ENCODE measurements around the gene PCNA. TPM values are rescaled to one million over a fixed set of nuclear protein-coding genes. Genes with fewer than 3 reads are reported as not detected.
"Not testable (repeated sequence)": the region's sequence is repeated elsewhere in the genome, so short reads cannot be mapped to it uniquely, and the experiment has no call there.

Gene PCNA
- total and polyA plus RNA-seq, 2 of the 4 experiments (the other 2 are of a cell fraction), result 155 to 213 TPM

DNA sequence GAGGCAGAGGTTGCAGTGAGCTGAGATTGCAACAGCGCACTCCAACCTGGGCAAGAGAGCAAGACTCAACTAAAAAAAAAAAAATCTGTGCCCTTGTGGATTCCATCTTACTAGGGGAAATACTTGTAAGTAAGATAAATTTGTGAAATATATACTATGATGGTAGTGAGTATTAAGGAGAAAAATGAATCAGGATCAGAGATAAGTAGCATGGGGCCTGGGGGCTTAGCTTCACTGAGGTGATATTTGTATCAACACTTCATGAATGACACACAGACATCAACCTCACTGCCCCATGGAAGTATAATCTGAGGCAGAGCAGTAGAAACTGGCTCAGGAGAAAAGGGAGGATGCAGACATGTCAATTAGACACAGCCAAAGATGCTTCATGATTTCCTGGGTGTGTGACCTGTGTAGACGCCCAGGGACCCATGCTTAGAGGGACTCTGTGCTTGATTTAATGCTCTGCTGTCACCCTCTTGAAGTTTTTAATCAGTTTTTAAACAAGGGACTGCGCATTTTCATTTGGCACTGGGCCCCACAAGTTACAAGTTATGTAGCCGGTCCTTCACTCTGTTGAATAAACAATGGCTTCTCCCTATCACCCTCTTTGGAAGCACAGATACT is 41.9 kb downstream of the PCNA start:
- TF ChIP-seq BHLHE40 (IDR thresholded peaks at IDR 0.05; ENCODE audit: low read depth, low read length), result no peak
- no peak for TF ChIP-seq POLR2A (IDR thresholded peaks at IDR 0.05; ENCODE audit: low read depth, low read length)
- TF ChIP-seq, protein P1, sequence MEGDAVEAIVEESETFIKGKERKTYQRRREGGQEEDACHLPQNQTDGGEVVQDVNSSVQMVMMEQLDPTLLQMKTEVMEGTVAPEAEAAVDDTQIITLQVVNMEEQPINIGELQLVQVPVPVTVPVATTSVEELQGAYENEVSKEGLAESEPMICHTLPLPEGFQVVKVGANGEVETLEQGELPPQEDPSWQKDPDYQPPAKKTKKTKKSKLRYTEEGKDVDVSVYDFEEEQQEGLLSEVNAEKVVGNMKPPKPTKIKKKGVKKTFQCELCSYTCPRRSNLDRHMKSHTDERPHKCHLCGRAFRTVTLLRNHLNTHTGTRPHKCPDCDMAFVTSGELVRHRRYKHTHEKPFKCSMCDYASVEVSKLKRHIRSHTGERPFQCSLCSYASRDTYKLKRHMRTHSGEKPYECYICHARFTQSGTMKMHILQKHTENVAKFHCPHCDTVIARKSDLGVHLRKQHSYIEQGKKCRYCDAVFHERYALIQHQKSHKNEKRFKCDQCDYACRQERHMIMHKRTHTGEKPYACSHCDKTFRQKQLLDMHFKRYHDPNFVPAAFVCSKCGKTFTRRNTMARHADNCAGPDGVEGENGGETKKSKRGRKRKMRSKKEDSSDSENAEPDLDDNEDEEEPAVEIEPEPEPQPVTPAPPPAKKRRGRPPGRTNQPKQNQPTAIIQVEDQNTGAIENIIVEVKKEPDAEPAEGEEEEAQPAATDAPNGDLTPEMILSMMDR (conservative IDR thresholded peaks at IDR 0.05; ENCODE audit: low read depth, low read length), result no peak
- Histone ChIP-seq H3K4me2 (ENCODE audit: low read depth, low read length) (peak overlapping the region; percentile 75), H2BK120ac (ENCODE audit: low read depth, low read length) (peak overlapping the region; percentile 72), H4K20me1 (ENCODE audit: insufficient read depth, low read length) (no peaks in the 10 kb centered on the region), H3K4me3 (ENCODE audit: insufficient read depth, low read depth, low read length) (peak overlapping the region; percentile 38; the same call in 1 of the 2 replicates), H4K8ac (ENCODE audit: low read depth in 2 of 2, low read length in 2 of 2) (peak overlapping the region; percentile 10 to 74; a peak in 3 of 4 replicates), H3K4ac (ENCODE audit: low read depth, low read length) (peak overlapping the region; percentile 64; the same call in 1 of the 2 replicates), H3K27ac (ENCODE audit: insufficient read depth, low read length) (no peak overlapping the region), H4K91ac (ENCODE audit: insufficient read depth, low read depth, low read length) (peak overlapping the region; percentile 26; the same call in 1 of the 2 replicates), H3K4me1 (ENCODE audit: control insufficient read depth, insufficient read depth, low read length) (peaks cover 10% of the 10 kb centered on the region), H4K5ac (ENCODE audit: low read depth, low read length) (peak overlapping the region; percentile 39), H3K23ac (ENCODE audit: low read depth, low read length) (0 out of 2 replicates have a peak overlapping the region, but pooled peaks have one; percentile 51), H3K36me3 (ENCODE audit: control insufficient read depth, insufficient read depth, low read length) (no peaks in the 10 kb centered on the region), H3K9ac (ENCODE audit: low read depth, low read length) (peak overlapping the region; percentile 63), H3K9me3 (ENCODE audit: control insufficient read depth, insufficient read depth, low read length) (no peaks in the 10 kb centered on the region), H3K27me3 (ENCODE audit: control insufficient read depth, insufficient read depth, low read length) (no peaks in the 10 kb centered on the region), H3K18ac (ENCODE audit: low read depth, low read length) (peak overlapping the region; percentile 20), H2AK5ac (ENCODE audit: low read depth, low read length) (no peak overlapping the region), H3K79me1 (ENCODE audit: low read depth in 1 of 2, low read length in 2 of 2) (no peaks in the 10 kb centered on the region), H3K9me1 (ENCODE audit: insufficient read depth, low read length) (no peaks in the 10 kb centered on the region), H2BK20ac (ENCODE audit: low read depth, low read length) (peak overlapping the region; percentile 27; the same call in 1 of the 2 replicates), H2AFZ (replicated peaks; ENCODE audit: low read length, poor library complexity) (peak overlapping the region; percentile 71), H2AK9ac (replicated peaks; ENCODE audit: low read depth, low read length, poor library complexity) (no peak overlapping the region), H3K56ac (ENCODE audit: extremely low read depth, insufficient read depth, low read length) (no peak overlapping the region), H3K14ac (replicated peaks; ENCODE audit: low read depth, low read length) (peak overlapping the region; percentile 39; the same call in 1 of the 2 replicates), H2BK15ac (ENCODE audit: low read depth, low read length) (0 out of 3 replicates have a peak overlapping the region, but pooled peaks have one; percentile 9), H2BK5ac (ENCODE audit: low read depth, low read length, poor library complexity, severe bottlenecking) (no peak overlapping the region)
- dilution Hi-C loops (cut with HindIII; ENCODE audit: low sequenced_read_pairs, unreplicated experiment) (no loop called here), intact Hi-C loops (cut with micrococcal nuclease) (no loop called here), in situ Hi-C loops (cut with MboI; ENCODE audit: low sequenced_read_pairs) (no loop called here)
- no TSS peak for BruUV-seq (replicated peaks)
- POLR2A ChIA-PET (ENCODE audit: unreplicated experiment), result no interaction called here
- ATAC-seq (ENCODE audit: low read depth), result peak; percentile 10
- 40% methylated on average over 1 of the region's 4 CpGs; no CpG with 5 or more reads in 1 of the 2 experiments for WGBS, 2 experiments (ENCODE audit: extremely low coverage in 2 of 2, insufficient read length in 1 of 2)
- no peak for DNase-seq
- CTCF ChIA-PET, result no interaction called here

DNA sequence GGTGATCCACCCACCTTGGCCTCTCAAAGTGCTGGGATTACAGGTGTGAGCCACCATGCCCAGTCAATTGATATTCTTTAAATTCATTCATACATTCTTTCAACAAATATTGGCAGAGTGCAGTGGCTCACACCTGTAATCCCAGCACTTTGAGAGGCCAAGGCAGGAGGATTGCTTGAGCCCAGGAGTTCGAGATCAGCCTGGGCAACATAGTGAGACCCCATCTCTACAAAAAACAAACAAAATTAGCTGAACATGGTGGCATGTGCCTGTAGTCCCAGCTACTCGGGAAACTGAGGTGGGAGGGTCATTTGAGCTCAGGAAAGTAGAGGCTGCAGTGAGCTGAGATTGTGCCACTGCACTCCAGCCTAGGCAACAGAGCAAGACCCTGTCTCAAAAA is 42.8 kb downstream of the PCNA start:
- dilution Hi-C loops (cut with HindIII; ENCODE audit: low sequenced_read_pairs, unreplicated experiment), result not testable (repeated sequence)

More for the DNA sequence above, 42.8 kb downstream of the PCNA start:
- DNase-seq; H3K9me1 ChIP-seq (ENCODE audit: insufficient read depth, low read length); H4K5ac ChIP-seq (ENCODE audit: low read depth, low read length); H4K20me1 ChIP-seq (ENCODE audit: insufficient read depth, low read length); H2BK120ac ChIP-seq (ENCODE audit: low read depth, low read length); H3K27me3 ChIP-seq (ENCODE audit: control insufficient read depth, insufficient read depth, low read length); H3K56ac ChIP-seq (ENCODE audit: extremely low read depth, insufficient read depth, low read length); BruUV-seq (replicated peaks); H3K14ac ChIP-seq (replicated peaks; ENCODE audit: low read depth, low read length); H2BK15ac ChIP-seq (ENCODE audit: low read depth, low read length); H3K4me2 ChIP-seq (ENCODE audit: low read depth, low read length); H3K27ac ChIP-seq (ENCODE audit: insufficient read depth, low read length); H3K4ac ChIP-seq (ENCODE audit: low read depth, low read length); CTCF ChIA-PET; H2AK9ac ChIP-seq (replicated peaks; ENCODE audit: low read depth, low read length, poor library complexity); H2AK5ac ChIP-seq (ENCODE audit: low read depth, low read length); H4K91ac ChIP-seq (ENCODE audit: insufficient read depth, low read depth, low read length); H2BK5ac ChIP-seq (ENCODE audit: low read depth, low read length, poor library complexity, severe bottlenecking); H4K8ac ChIP-seq (ENCODE audit: low read depth in 2 of 2, low read length in 2 of 2); H3K4me3 ChIP-seq (ENCODE audit: insufficient read depth, low read depth, low read length); ATAC-seq (ENCODE audit: low read depth); H2BK20ac ChIP-seq (ENCODE audit: low read depth, low read length); in situ Hi-C loops (cut with MboI; ENCODE audit: low sequenced_read_pairs); H3K23ac ChIP-seq (ENCODE audit: low read depth, low read length); H3K9ac ChIP-seq (ENCODE audit: low read depth, low read length); H3K18ac ChIP-seq (ENCODE audit: low read depth, low read length); H3K9me3 ChIP-seq (ENCODE audit: control insufficient read depth, insufficient read depth, low read length); H2AFZ ChIP-seq (replicated peaks; ENCODE audit: low read length, poor library complexity); intact Hi-C loops (cut with micrococcal nuclease); POLR2A ChIA-PET (ENCODE audit: unreplicated experiment); H3K36me3 ChIP-seq (ENCODE audit: control insufficient read depth, insufficient read depth, low read length); H3K79me1 ChIP-seq (ENCODE audit: low read depth in 1 of 2, low read length in 2 of 2): not testable (repeated sequence)
- H3K4me1 ChIP-seq (ENCODE audit: control insufficient read depth, insufficient read depth, low read length), result peaks cover 11% of the 10 kb centered on the region
- WGBS, 2 experiments (ENCODE audit: extremely low coverage in 2 of 2, insufficient read length in 1 of 2), result no CpG with 5 or more reads among the region's 2 CpGs
